ENCODE measurements around the gene CGB3.
"Not testable (repeated sequence)": the region's sequence is repeated elsewhere in the genome, so short reads cannot be mapped to it uniquely, and the experiment has no call there.

Gene CGB3

DNA sequence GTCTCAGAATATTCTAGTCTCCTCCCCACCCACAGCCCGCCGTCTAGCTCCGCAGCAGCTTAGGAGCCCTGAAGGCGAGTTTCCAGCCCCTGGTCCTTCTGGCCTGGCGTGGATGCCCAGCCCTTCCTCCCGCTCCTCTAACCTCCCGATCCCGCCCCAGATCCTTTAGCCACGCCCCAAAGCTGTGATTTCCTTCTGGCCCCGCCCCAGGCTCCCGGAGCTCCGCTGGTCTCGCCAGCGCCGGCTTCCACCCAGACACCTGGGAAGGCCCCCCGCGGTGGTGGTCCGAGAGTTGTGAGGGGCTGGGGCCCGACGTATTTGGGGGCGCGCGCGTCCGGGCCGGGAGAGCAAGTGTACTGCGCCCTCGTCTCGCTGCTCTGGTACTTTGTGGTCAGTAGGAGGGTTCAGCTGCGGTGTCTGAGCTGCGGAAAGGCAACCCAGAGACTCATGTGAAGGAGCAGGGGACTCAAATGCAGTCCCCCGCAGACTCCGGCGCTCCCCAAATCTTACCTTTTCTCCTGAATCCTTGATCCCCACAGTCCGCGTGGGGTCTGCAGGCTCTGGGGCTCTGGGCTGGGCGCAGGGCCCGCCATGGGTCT, 33.6 kb upstream of the CGB3 start, which contains the start of gene CGB7:
Gene CGB7 (minus strand): TSS at position 114 of the 599 bp plus-strand sequence. CDS start 2,374 bp downstream, outside the sequence.
- ChIA-PET CTCF (interaction anchor here (1.5 kb wide), 1 partner anchor 16 kb away, joined by 3 read pairs; no protein-coding TSS in a partner anchor), POLR2A (interaction anchor here (0.6 kb wide), 1 partner anchor 48 kb away, joined by 6 read pairs; no protein-coding TSS in a partner anchor)
- peak in 1 of 3 donors; percentile 29 for DNase-seq
- Histone ChIP-seq H3K27ac (ENCODE audit: insufficient read depth in 1 of 2, low read depth in 1 of 2, low read length in 2 of 2, poor library complexity in 1 of 2, severe bottlenecking in 2 of 2) (no peak within 1 kb of the TSS), H3K27me3 (replicated peaks in 2 of 5; ENCODE audit: control insufficient read depth in 4 of 5, insufficient read depth in 5 of 5, low read length in 4 of 5) (peaks cover 0 to 73% (median 16%) of the 10 kb centered on the region in 5 experiments), H3K36me3 (ENCODE audit: control insufficient read depth in 4 of 4, insufficient read depth in 4 of 4, low read length in 3 of 4) (no peaks in the 10 kb centered on the region), H3K4me1 (ENCODE audit: control extremely low read depth in 1 of 4, control insufficient read depth in 4 of 4, insufficient read depth in 4 of 4, low read length in 3 of 4) (peaks cover 0 to 25% (median 19%) of the 10 kb centered on the region in 4 experiments), H3K9me3 (ENCODE audit: control extremely low read depth in 1 of 5, control insufficient read depth in 4 of 5, insufficient read depth in 2 of 5, low read depth in 1 of 5, low read length in 4 of 5) (no peaks in the 10 kb centered on the region), H3K4me3 (ENCODE audit: control insufficient read depth in 1 of 7, extremely low read depth in 1 of 7, insufficient read depth in 4 of 7, low read depth in 2 of 7, low read length in 6 of 7) (peak within 1 kb of the TSS in 6 of 7 experiments; percentile 33 to 74 (median 56))
- WGBS (ENCODE audit: insufficient coverage), result 4% methylated on average over 32 of the region's 38 CpGs

DNA sequence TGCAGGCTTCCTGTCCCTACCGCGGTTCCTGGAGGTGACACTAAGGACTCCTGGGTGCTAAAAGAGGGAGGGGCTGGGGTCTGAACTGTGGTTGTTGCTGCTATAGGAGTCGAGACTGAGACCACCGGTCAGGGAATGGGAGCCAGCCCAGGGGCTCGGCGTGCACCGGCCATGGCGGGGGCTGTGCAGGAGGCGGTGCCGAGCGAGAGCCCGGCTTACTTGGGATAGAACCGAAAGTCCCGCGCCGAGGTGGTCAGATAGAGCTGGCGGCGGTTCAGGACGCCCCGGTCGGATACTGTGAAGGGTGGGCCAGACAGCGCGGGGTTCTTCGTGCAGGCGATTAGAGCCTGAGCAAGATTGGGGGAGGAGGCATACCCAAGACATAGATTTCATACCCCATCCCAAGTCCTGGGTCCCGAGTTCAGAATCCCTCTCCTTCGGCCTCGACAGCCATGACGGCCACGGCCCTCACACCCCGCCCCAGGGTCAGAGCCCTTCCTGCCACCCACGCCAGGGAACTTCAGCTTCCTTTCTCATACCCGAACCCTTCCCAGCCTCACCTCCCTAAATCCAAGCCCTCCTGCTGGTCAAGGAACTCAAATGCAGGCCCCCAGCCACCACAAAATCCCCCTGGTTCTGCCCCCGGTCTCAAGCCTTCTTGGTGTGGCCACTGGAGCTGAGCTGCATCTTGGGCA, 32.9 kb upstream of the CGB3 start:
- Histone ChIP-seq H3K4me1 (ENCODE audit: control extremely low read depth in 1 of 4, control insufficient read depth in 4 of 4, insufficient read depth in 4 of 4, low read length in 3 of 4) (peaks cover 0 to 25% (median 19%) of the 10 kb centered on the region in 4 experiments), H3K4me3 (ENCODE audit: control insufficient read depth in 1 of 7, extremely low read depth in 1 of 7, insufficient read depth in 4 of 7, low read depth in 2 of 7, low read length in 6 of 7) (peak overlapping the region in 6 of 7 experiments; percentile 33 to 74 (median 56)), H3K27me3 (replicated peaks in 2 of 5; ENCODE audit: control insufficient read depth in 4 of 5, insufficient read depth in 5 of 5, low read length in 4 of 5) (peaks cover 0 to 67% (median 16%) of the 10 kb centered on the region in 5 experiments)
- 2% methylated on average over 24 of the region's 34 CpGs for WGBS (ENCODE audit: insufficient coverage)
- not testable (repeated sequence) for DNase-seq; H3K9me3 ChIP-seq (ENCODE audit: control extremely low read depth in 1 of 5, control insufficient read depth in 4 of 5, insufficient read depth in 2 of 5, low read depth in 1 of 5, low read length in 4 of 5); H3K27ac ChIP-seq (ENCODE audit: insufficient read depth in 1 of 2, low read depth in 1 of 2, low read length in 2 of 2, poor library complexity in 1 of 2, severe bottlenecking in 2 of 2); H3K36me3 ChIP-seq (ENCODE audit: control insufficient read depth in 4 of 4, insufficient read depth in 4 of 4, low read length in 3 of 4)
- CTCF ChIA-PET, result interaction anchor here (0.6 to 1.5 kb wide), 2 partner anchors 16 to 124 kb away, joined by 3 read pairs; no protein-coding TSS in a partner anchor
- POLR2A ChIA-PET, result interaction anchor here (0.6 kb wide), 1 partner anchor 47 kb away, joined by 6 read pairs; no protein-coding TSS in a partner anchor

DNA sequence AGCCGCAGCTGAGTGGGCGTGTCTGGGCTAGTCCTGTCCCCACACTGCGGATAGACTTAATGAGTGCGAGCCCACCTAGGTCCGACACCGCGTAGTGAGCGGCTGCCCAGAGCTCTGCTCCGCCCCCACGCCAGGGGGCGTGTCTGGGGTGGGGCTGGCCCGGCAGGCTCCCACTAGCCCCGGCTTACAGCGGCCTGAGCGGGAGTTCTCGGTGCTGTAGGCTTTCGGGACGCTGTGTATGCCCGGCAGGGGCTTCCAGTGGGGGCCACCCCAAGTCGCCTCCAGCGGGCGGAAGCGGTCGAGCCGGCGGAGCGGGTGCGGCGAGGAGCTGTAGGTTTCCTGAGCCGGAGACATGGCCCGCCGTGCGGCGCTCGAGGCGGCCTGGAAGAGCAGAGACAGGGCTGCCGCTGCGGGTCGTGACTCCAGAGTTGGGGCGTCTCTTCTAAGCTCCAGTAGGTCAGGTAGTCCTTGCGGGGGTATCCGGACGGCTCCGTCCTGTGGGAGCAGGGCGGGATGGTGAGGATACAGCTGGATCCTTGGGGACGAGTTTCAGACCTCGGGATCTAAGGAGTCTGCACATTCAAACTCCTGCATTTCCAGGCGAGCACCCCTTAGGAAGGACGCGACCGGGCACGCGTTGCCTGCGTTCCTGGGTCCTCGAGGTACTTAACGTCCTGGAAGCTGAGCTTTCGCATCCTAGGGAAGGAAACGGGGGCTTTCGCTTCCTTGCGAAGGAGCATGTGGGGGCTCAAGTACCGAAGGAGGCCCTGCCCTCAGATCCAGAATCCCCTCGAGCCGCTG, 32.2 kb upstream of the CGB3 start:
- peak; percentile 14 to 61 (median 50) for DNase-seq
- Histone ChIP-seq H3K4me3 (ENCODE audit: control insufficient read depth in 1 of 7, extremely low read depth in 1 of 7, insufficient read depth in 4 of 7, low read depth in 2 of 7, low read length in 6 of 7) (peak overlapping the region; percentile 33 to 74 (median 51)), H3K36me3 (ENCODE audit: control insufficient read depth in 4 of 4, insufficient read depth in 4 of 4, low read length in 3 of 4) (no peaks in the 10 kb centered on the region), H3K27me3 (replicated peaks in 2 of 5; ENCODE audit: control insufficient read depth in 4 of 5, insufficient read depth in 5 of 5, low read length in 4 of 5) (peaks cover 0 to 59% (median 11%) of the 10 kb centered on the region in 5 experiments), H3K27ac (ENCODE audit: insufficient read depth in 1 of 2, low read depth in 1 of 2, low read length in 2 of 2, poor library complexity in 1 of 2, severe bottlenecking in 2 of 2) (no peak overlapping the region), H3K4me1 (ENCODE audit: control extremely low read depth in 1 of 4, control insufficient read depth in 4 of 4, insufficient read depth in 4 of 4, low read length in 3 of 4) (peaks cover 0 to 25% (median 17%) of the 10 kb centered on the region in 4 experiments), H3K9me3 (ENCODE audit: control extremely low read depth in 1 of 5, control insufficient read depth in 4 of 5, insufficient read depth in 2 of 5, low read depth in 1 of 5, low read length in 4 of 5) (no peaks in the 10 kb centered on the region)
- 2% methylated on average over 46 of the region's 63 CpGs for WGBS (ENCODE audit: insufficient coverage)
- POLR2A ChIA-PET, result no interaction called here
- CTCF ChIA-PET, result interaction anchor here (0.6 to 1.5 kb wide), 2 partner anchors 17 to 124 kb away, joined by 3 read pairs; no protein-coding TSS in a partner anchor

DNA sequence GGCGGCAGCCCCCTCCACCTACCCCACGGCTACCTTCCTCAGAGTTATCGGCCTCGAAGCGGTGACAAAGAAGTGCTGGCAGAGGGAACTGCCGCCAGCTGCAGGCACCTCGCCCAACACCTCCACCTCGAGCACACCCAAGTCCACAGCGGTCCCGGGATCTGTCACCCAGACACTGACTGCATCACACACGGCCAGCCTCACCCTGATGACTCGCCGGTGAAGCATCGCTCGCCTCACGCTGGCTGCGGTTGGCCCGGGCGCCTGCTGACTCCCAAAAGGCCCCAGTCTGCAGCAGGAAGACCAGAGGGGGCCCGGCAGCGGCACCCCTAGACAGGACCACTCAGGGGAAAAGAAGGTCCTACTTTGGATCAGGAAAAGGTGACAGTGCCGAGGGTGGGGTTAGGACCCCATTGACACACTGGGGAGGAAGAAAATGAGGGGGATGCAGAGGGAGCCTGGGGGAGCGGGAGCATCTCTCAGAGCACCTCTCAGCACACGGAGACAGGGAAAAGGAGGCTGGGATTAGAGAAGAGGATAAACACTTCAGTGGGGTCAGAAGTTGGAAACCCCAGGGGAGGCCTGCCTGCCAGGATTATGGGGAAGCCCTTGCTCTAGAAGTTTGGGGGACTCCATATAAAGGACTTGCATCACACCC, 26.4 kb upstream of the CGB3 start:
- H3K27ac ChIP-seq (ENCODE audit: insufficient read depth in 1 of 2, low read depth in 1 of 2, low read length in 2 of 2, poor library complexity in 1 of 2, severe bottlenecking in 2 of 2); H3K27me3 ChIP-seq (replicated peaks in 2 of 5; ENCODE audit: control insufficient read depth in 4 of 5, insufficient read depth in 5 of 5, low read length in 4 of 5); POLR2A ChIA-PET; H3K4me1 ChIP-seq (ENCODE audit: control extremely low read depth in 1 of 4, control insufficient read depth in 4 of 4, insufficient read depth in 4 of 4, low read length in 3 of 4); DNase-seq; H3K9me3 ChIP-seq (ENCODE audit: control extremely low read depth in 1 of 5, control insufficient read depth in 4 of 5, insufficient read depth in 2 of 5, low read depth in 1 of 5, low read length in 4 of 5); H3K36me3 ChIP-seq (ENCODE audit: control insufficient read depth in 4 of 4, insufficient read depth in 4 of 4, low read length in 3 of 4); H3K4me3 ChIP-seq (ENCODE audit: control insufficient read depth in 1 of 7, extremely low read depth in 1 of 7, insufficient read depth in 4 of 7, low read depth in 2 of 7, low read length in 6 of 7): not testable (repeated sequence)
- CTCF ChIA-PET, result interaction anchor here (0.8 kb wide), 1 partner anchor 10 kb away, joined by 3 read pairs; no protein-coding TSS in a partner anchor
- 92% methylated on average over 22 of the region's 24 CpGs for WGBS (ENCODE audit: insufficient coverage)

DNA sequence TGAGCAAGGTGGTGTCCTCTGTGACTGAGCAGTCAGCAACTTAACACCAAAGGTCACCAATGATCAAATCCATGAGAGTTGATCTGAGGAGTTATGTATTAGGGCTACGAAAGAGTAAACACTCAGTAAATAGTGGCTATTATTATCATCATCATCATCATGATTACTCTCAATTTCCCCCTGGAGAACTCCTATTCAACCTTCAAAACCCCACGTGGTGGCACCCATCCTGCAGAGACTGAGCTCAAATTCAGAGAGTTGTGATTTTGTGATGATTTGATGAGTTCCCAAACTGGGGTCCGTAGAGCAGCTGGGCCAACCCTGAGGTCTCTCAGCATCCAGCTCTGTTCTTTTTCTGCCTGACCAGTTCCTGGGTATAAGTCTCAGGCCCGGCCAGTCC, 25.7 kb upstream of the CGB3 start:
- WGBS (ENCODE audit: insufficient coverage), result no CpG with 5 or more reads among the region's 4 CpGs
- DNase-seq; H3K9me3 ChIP-seq (ENCODE audit: control extremely low read depth in 1 of 5, control insufficient read depth in 4 of 5, insufficient read depth in 2 of 5, low read depth in 1 of 5, low read length in 4 of 5); H3K4me1 ChIP-seq (ENCODE audit: control extremely low read depth in 1 of 4, control insufficient read depth in 4 of 4, insufficient read depth in 4 of 4, low read length in 3 of 4); H3K36me3 ChIP-seq (ENCODE audit: control insufficient read depth in 4 of 4, insufficient read depth in 4 of 4, low read length in 3 of 4); POLR2A ChIA-PET; H3K4me3 ChIP-seq (ENCODE audit: control insufficient read depth in 1 of 7, extremely low read depth in 1 of 7, insufficient read depth in 4 of 7, low read depth in 2 of 7, low read length in 6 of 7); H3K27me3 ChIP-seq (replicated peaks in 2 of 5; ENCODE audit: control insufficient read depth in 4 of 5, insufficient read depth in 5 of 5, low read length in 4 of 5); H3K27ac ChIP-seq (ENCODE audit: insufficient read depth in 1 of 2, low read depth in 1 of 2, low read length in 2 of 2, poor library complexity in 1 of 2, severe bottlenecking in 2 of 2): not testable (repeated sequence)
- CTCF ChIA-PET, result interaction anchor here (0.8 kb wide), 1 partner anchor 11 kb away, joined by 3 read pairs; no protein-coding TSS in a partner anchor

DNA sequence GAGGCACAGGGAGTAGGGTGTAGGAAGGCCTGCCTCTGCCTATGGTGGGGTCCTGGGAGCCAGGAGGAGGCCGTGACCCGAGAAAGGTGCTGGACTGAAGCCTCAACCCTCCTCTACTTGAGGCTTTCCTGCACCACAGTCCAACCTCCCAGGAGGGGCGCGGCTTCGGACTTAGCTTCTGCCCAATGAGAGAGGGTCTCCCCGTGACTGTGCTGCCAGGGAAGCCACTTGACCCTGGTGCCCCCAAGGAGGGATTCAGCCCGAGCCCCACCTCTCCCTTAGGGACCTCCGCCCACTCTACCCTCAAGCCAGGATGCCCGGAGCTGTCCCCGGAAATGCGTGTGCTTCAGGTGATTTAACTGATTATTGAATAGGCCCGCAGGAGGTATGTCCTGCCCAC, 24.9 kb upstream of the CGB3 start, which contains the start of gene CGB8:
Gene CGB8 (minus strand): TSS at position 101 of the 400 bp plus-strand sequence. CDS start 372 bp downstream, outside the sequence.
- H3K4me1 ChIP-seq (ENCODE audit: control extremely low read depth in 1 of 4, control insufficient read depth in 4 of 4, insufficient read depth in 4 of 4, low read length in 3 of 4); POLR2A ChIA-PET; H3K36me3 ChIP-seq (ENCODE audit: control insufficient read depth in 4 of 4, insufficient read depth in 4 of 4, low read length in 3 of 4); H3K27me3 ChIP-seq (replicated peaks in 2 of 5; ENCODE audit: control insufficient read depth in 4 of 5, insufficient read depth in 5 of 5, low read length in 4 of 5); DNase-seq; H3K27ac ChIP-seq (ENCODE audit: insufficient read depth in 1 of 2, low read depth in 1 of 2, low read length in 2 of 2, poor library complexity in 1 of 2, severe bottlenecking in 2 of 2); CTCF ChIA-PET; H3K9me3 ChIP-seq (ENCODE audit: control extremely low read depth in 1 of 5, control insufficient read depth in 4 of 5, insufficient read depth in 2 of 5, low read depth in 1 of 5, low read length in 4 of 5); H3K4me3 ChIP-seq (ENCODE audit: control insufficient read depth in 1 of 7, extremely low read depth in 1 of 7, insufficient read depth in 4 of 7, low read depth in 2 of 7, low read length in 6 of 7): not testable (repeated sequence)
- 89% methylated on average over 5 of the region's 12 CpGs for WGBS (ENCODE audit: insufficient coverage)
